ENCODE results near the gene LTBP3. TPM values are rescaled to one million over a fixed set of nuclear protein-coding genes. Genes with fewer than 3 reads are reported as not detected.

The LTBP3 gene
- total and polyA plus RNA-seq, 9 of the 15 experiments (the other 6 are each of a cell fraction or from before 2014, with no cell fraction given) = 0.06 to 20.5 (median 4.8) TPM

DNA sequence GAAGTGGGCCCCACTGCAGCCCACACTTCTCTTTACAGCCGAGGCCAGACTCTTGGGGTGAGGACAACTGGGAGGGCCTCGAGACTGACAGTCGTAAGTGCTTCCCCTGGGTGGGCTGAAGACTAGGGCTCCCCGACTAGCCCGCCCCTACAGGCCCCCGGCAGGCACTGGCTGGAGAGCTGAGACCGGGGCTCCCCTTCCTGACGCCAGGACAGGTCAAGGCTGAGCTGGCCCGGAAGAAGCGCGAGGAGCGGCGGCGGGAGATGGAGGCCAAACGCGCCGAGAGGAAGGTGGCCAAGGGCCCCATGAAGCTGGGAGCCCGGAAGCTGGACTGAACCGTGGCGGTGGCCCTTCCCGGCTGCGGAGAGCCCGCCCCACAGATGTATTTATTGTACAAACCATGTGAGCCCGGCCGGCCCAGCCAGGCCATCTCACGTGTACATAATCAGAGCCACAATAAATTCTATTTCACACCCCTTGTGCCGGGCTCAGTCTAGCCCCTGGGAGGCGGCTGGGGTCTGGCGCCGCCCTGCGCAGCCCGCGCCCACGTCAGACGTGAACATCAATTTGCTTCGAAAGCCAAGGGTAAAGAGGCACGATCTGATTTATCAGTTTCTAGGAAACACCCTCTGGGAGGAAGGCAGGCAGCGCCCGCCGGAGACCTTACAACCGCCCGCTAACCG, 19.8 kb downstream of the LTBP3 start:
- Histone ChIP-seq H3K27ac (ENCODE audit: extremely low read depth, low read depth, low read length) (no peak overlapping the region), H3K4me2 (ENCODE audit: insufficient read depth, low read length) (no peak overlapping the region), H4K20me1 (replicated peaks; ENCODE audit: control insufficient read depth, insufficient read depth, low read length) (no peaks in the 10 kb centered on the region), H3K9me1 (ENCODE audit: control insufficient read depth, insufficient read depth, low read length) (no peaks in the 10 kb centered on the region), H3K9ac (ENCODE audit: insufficient read depth in 1 of 2, low read depth in 2 of 2, low read length in 2 of 2) (no peak overlapping the region), H3K27me3 (ENCODE audit: control insufficient read depth in 2 of 2, insufficient read depth in 2 of 2, low read length in 2 of 2) (no peaks in the 10 kb centered on the region), H3K4me1 (replicated peaks in 1 of 2; ENCODE audit: control insufficient read depth in 2 of 2, insufficient read depth in 2 of 2, low read length in 2 of 2) (peaks cover 9 to 46% of the 10 kb centered on the region in 2 experiments), H3K79me2 (ENCODE audit: control insufficient read depth, insufficient read depth, low read length) (no peaks in the 10 kb centered on the region; the same call in 2 of the 3 replicates), H3K9me3 (replicated peaks; ENCODE audit: control insufficient read depth, insufficient read depth, low read depth, low read length) (no peaks in the 10 kb centered on the region), H2AFZ (ENCODE audit: low read depth, low read length) (no peak overlapping the region), H3K36me3 (ENCODE audit: control insufficient read depth, insufficient read depth, low read length) (peaks cover 53% of the 10 kb centered on the region; the same call in 1 of the 3 replicates), H3K4me3 (no peak overlapping the region)
- TSS peak; percentile 58 for BruUV-seq (replicated peaks)
- in situ Hi-C loops (cut with MboI) = no loop called here
- POLR2A ChIA-PET = interaction anchor here (0.7 to 6.5 kb wide), 7 partner anchors 8 to 115 kb away, joined by 3 to 48 read pairs (median 4); partner anchors contain the start of genes NEAT1 and SCYL1
- CTCF ChIA-PET (ENCODE audit: low intra/inter-chr PET ratio) = no interaction called here
- intact Hi-C loops (cut with micrococcal nuclease) = no loop called here
- 93% methylated on average over 39 of the region's 43 CpGs for WGBS (ENCODE audit: insufficient coverage, low coverage, missing lambda C conversion rate)
- FAIRE-seq = no peak
- DNase-seq (ENCODE audit: extremely low read depth in 1 of 4, low spot score in 3 of 4) = no peak
- no peak for ATAC-seq
- TF ChIP-seq RNF219 (CRISPR knock-in tag; IDR thresholded peaks at IDR 0.05) (no peak), MCM2 (IDR thresholded peaks at IDR 0.05; ENCODE audit: low read depth) (no peak), RBFOX2 (IDR thresholded peaks at IDR 0.05; ENCODE audit: low read depth, low read length) (peak; percentile 32; the same call in 1 of the 2 replicates), PRPF4 (IDR thresholded peaks at IDR 0.05; ENCODE audit: insufficient read depth, low read depth, low read length, poor library complexity, severe bottlenecking) (no peak), HBP1 (CRISPR knock-in tag; IDR thresholded peaks at IDR 0.05) (no peak), RBM22 (IDR thresholded peaks at IDR 0.05; ENCODE audit: low read depth, low read length, poor library complexity, severe bottlenecking) (peak; percentile 36), ZNF445 (CRISPR knock-in tag; IDR thresholded peaks at IDR 0.05; ENCODE audit: low read depth) (no peak), TCF7 (IDR thresholded peaks at IDR 0.05; ENCODE audit: borderline replicate concordance) (no peak)
